ENCODE measurements around the gene BCAR3.
"Not testable (repeated sequence)": the region's sequence is repeated elsewhere in the genome, so short reads cannot be mapped to it uniquely, and the experiment has no call there.

Gene BCAR3

GRCh38 chr1:93593854-93594602 lies 87.6 kb downstream of the BCAR3 start:
- DNase-seq: no peak
- in situ Hi-C loops (cut with HindIII; ENCODE audit: low pct_ligation_motif_present, low pct_unique_long_range_greater_than_20kb, low sequenced_read_pairs): no loop called here

- in situ Hi-C loops (cut with HindIII; ENCODE audit: low pct_ligation_motif_present, low pct_unique_long_range_greater_than_20kb, low sequenced_read_pairs): no loop called here
- peak; percentile 25 for DNase-seq
Measured at GRCh38 chr1:93592551-93592949, 89.1 kb downstream of the BCAR3 start.

- in situ Hi-C loops (cut with HindIII; ENCODE audit: low pct_ligation_motif_present, low pct_unique_long_range_greater_than_20kb, low sequenced_read_pairs): no loop called here
- peak; percentile 42 for DNase-seq
Measured at GRCh38 chr1:93591676-93592550, 89.7 kb downstream of the BCAR3 start.

- in situ Hi-C loops (cut with HindIII; ENCODE audit: low pct_ligation_motif_present, low pct_unique_long_range_greater_than_20kb, low sequenced_read_pairs): not testable (repeated sequence)
- DNase-seq: peak; percentile 57
Measured at GRCh38 chr1:93591291-93591675, 90.4 kb downstream of the BCAR3 start.

- in situ Hi-C loops (cut with HindIII; ENCODE audit: low pct_ligation_motif_present, low pct_unique_long_range_greater_than_20kb, low sequenced_read_pairs): no loop called here
Measured at GRCh38 chr1:93588955-93589354, 92.7 kb downstream of the BCAR3 start.

GRCh38 chr1:93588206-93588605 lies 93.4 kb downstream of the BCAR3 start:
- no peak for DNase-seq
- in situ Hi-C loops (cut with HindIII; ENCODE audit: low pct_ligation_motif_present, low pct_unique_long_range_greater_than_20kb, low sequenced_read_pairs): no loop called here

More at GRCh38 chr1:93588955-93589354, 92.7 kb downstream of the BCAR3 start:
- DNase-seq: no peak

GRCh38 chr1:93587354-93587753 lies 94.3 kb downstream of the BCAR3 start:
- in situ Hi-C loops (cut with HindIII; ENCODE audit: low pct_ligation_motif_present, low pct_unique_long_range_greater_than_20kb, low sequenced_read_pairs): no loop called here
- DNase-seq: no peak

GRCh38 chr1:93585059-93585966 lies 96.3 kb downstream of the BCAR3 start:
- DNase-seq: no peak
- in situ Hi-C loops (cut with HindIII; ENCODE audit: low pct_ligation_motif_present, low pct_unique_long_range_greater_than_20kb, low sequenced_read_pairs): no loop called here

- in situ Hi-C loops (cut with HindIII; ENCODE audit: low pct_ligation_motif_present, low pct_unique_long_range_greater_than_20kb, low sequenced_read_pairs): no loop called here
- no peak for DNase-seq
Measured at GRCh38 chr1:93584261-93585003, 97.2 kb downstream of the BCAR3 start.

- in situ Hi-C loops (cut with HindIII; ENCODE audit: low pct_ligation_motif_present, low pct_unique_long_range_greater_than_20kb, low sequenced_read_pairs): no loop called here
- no peak for DNase-seq
Measured at GRCh38 chr1:93581917-93582850, 99.5 kb downstream of the BCAR3 start.

GRCh38 chr1:93579891-93580290 lies 101.7 kb downstream of the BCAR3 start:
- peak; percentile 60 for DNase-seq
- in situ Hi-C loops (cut with HindIII; ENCODE audit: low pct_ligation_motif_present, low pct_unique_long_range_greater_than_20kb, low sequenced_read_pairs): no loop called here

- no peak for DNase-seq
Measured at GRCh38 chr1:93578911-93579825, 102.5 kb downstream of the BCAR3 start.

GRCh38 chr1:93578433-93578830 lies 103.2 kb downstream of the BCAR3 start:
- DNase-seq: no peak
- in situ Hi-C loops (cut with HindIII; ENCODE audit: low pct_ligation_motif_present, low pct_unique_long_range_greater_than_20kb, low sequenced_read_pairs): no loop called here

More at GRCh38 chr1:93578911-93579825, 102.5 kb downstream of the BCAR3 start:
- in situ Hi-C loops (cut with HindIII; ENCODE audit: low pct_ligation_motif_present, low pct_unique_long_range_greater_than_20kb, low sequenced_read_pairs): no loop called here

- in situ Hi-C loops (cut with HindIII; ENCODE audit: low pct_ligation_motif_present, low pct_unique_long_range_greater_than_20kb, low sequenced_read_pairs): no loop called here
- DNase-seq: no peak
Measured at GRCh38 chr1:93577536-93578432, 103.9 kb downstream of the BCAR3 start.

- in situ Hi-C loops (cut with HindIII; ENCODE audit: low pct_ligation_motif_present, low pct_unique_long_range_greater_than_20kb, low sequenced_read_pairs): no loop called here
Measured at GRCh38 chr1:93576746-93577145, 104.9 kb downstream of the BCAR3 start.

More at GRCh38 chr1:93576746-93577145, 104.9 kb downstream of the BCAR3 start:
- no peak for DNase-seq

Measured in ACHN (cell line).